GM19193 (cell line): ENCODE results near the gene RABL3.

Experiments used
- POLR2A ChIP-seq: IDR thresholded peaks from 4 replicates; pipeline ENCODE4 v1.6.1; 2011; ENCODE audit not compliant: insufficient read depth, insufficient read length; ENCODE audit errors: extremely low read depth

The RABL3 gene

GRCh38 chr3:120678331-120678947, 63.9 kb downstream of the RABL3 start:
- TF ChIP-seq POLR2A = no peak

- no peak for TF ChIP-seq POLR2A
Measured at GRCh38 chr3:120673116-120673515, 69.2 kb downstream of the RABL3 start.

- no peak for TF ChIP-seq POLR2A
Measured at GRCh38 chr3:120670576-120670975, 71.7 kb downstream of the RABL3 start.

- TF ChIP-seq POLR2A = no peak
Measured at GRCh38 chr3:120664926-120665325, 77.4 kb downstream of the RABL3 start.

- no peak for TF ChIP-seq POLR2A
Measured at GRCh38 chr3:120661945-120662344, 80.4 kb downstream of the RABL3 start.

GRCh38 chr3:120661106-120661905, 81.0 kb downstream of the RABL3 start:
- TF ChIP-seq POLR2A = no peak

- no peak for TF ChIP-seq POLR2A
Measured at GRCh38 chr3:120659834-120660233, 82.5 kb downstream of the RABL3 start.

- TF ChIP-seq POLR2A = no peak
Measured at GRCh38 chr3:120659285-120659684, 83.0 kb downstream of the RABL3 start.

GRCh38 chr3:120652896-120653545, 89.3 kb downstream of the RABL3 start:
- TF ChIP-seq POLR2A = no peak

GRCh38 chr3:120652281-120652680, 90.0 kb downstream of the RABL3 start:
- no peak for TF ChIP-seq POLR2A

GRCh38 chr3:120650311-120650710, 92.0 kb downstream of the RABL3 start:
- TF ChIP-seq POLR2A = no peak

GRCh38 chr3:120649830-120650233, 92.5 kb downstream of the RABL3 start:
- no peak for TF ChIP-seq POLR2A

GRCh38 chr3:120648290-120648689, 94.0 kb downstream of the RABL3 start:
- no peak for TF ChIP-seq POLR2A

GRCh38 chr3:120646771-120647432, 95.4 kb downstream of the RABL3 start:
- no peak for TF ChIP-seq POLR2A
